ENCODE results near the gene TAF6.

DNA sequence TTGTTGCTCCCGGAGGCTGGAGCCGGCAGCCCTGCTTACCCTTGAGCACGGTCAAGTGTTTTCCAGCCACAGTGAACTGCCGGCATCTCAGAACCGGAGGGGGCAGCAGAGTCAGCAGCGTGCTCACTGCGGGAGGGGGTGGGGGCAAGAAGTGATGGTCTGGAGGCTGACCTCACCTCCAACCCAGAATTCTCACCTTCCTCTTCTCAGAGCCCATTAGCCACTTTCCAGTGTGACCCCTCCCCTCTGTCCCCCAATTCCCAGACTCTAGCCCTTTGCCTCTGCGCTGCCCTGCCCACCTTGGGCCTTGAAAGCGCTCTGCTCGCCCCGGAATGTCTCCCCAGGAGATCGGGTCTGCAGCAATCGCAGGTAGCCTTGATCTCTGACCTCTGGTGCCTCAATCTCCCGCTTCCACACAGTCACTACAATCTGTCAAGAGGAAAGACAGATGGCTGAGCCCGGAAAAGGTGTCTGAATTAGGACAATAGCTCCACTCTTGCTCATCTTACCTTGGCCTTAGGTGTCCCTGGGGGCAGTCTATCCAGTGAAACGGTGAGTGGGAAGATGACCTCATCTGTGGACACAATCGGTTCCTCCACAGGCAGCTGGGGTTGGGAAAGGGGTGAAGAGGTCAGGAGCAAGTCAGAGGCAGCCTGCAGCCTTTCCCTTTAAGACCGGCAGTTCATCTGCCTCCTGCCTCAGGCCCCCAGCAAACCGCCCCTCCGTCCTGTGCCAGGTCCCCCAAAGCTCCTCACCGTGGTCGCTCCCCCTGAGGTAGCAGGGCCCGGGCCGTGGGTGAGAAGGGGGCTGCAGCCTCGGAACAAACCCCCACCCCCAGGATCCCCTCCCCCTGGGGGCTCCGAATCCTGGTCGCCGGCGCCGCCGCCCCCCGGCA lies 38.4 kb upstream of the TAF6 start:
- no peak for TF ChIP-seq POLR2A (IDR thresholded peaks at IDR 0.05)
- TF ChIP-seq, protein P1, sequence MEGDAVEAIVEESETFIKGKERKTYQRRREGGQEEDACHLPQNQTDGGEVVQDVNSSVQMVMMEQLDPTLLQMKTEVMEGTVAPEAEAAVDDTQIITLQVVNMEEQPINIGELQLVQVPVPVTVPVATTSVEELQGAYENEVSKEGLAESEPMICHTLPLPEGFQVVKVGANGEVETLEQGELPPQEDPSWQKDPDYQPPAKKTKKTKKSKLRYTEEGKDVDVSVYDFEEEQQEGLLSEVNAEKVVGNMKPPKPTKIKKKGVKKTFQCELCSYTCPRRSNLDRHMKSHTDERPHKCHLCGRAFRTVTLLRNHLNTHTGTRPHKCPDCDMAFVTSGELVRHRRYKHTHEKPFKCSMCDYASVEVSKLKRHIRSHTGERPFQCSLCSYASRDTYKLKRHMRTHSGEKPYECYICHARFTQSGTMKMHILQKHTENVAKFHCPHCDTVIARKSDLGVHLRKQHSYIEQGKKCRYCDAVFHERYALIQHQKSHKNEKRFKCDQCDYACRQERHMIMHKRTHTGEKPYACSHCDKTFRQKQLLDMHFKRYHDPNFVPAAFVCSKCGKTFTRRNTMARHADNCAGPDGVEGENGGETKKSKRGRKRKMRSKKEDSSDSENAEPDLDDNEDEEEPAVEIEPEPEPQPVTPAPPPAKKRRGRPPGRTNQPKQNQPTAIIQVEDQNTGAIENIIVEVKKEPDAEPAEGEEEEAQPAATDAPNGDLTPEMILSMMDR (IDR thresholded peaks at IDR 0.05), result no peak
